WERI-Rb-1 (cell line): ENCODE data around the gene HOXD9.

Experiments used
- DNase-seq: peaks from one replicate; pipeline ENCODE4 v3.0.0-alpha.2; 2020
- H3K27ac ChIP-seq: fragments of 250-450 bp; sonication (Bioruptor Pico); 2 replicates; pipeline ENCODE4 v1.5.1; 2020; ENCODE audit warnings: mild to moderate bottlenecking, moderate library complexity
- H3K27me3 ChIP-seq: fragments of 250-450 bp; sonication (Bioruptor Pico); 2 replicates; pipeline ENCODE4 v1.5.1; 2021; ENCODE audit warnings: mild to moderate bottlenecking, low read depth, moderate library complexity; ENCODE audit not compliant: insufficient read depth, severe bottlenecking
- H3K36me3 ChIP-seq: fragments of 250-450 bp; sonication (Bioruptor Pico); 2 replicates; pipeline ENCODE4 v1.5.1; 2020; ENCODE audit warnings: mild to moderate bottlenecking, moderate library complexity
- H3K4me3 ChIP-seq: 2 replicates; pipeline ENCODE4 v1.5.1; 2011; ENCODE audit warnings: low read depth, mild to moderate bottlenecking, control low read depth, low read length
- H3K9me3 ChIP-seq: fragments of 250-450 bp; sonication (Bioruptor Pico); 2 replicates; pipeline ENCODE4 v1.5.1; 2021; ENCODE audit warnings: mild to moderate bottlenecking, moderate library complexity; ENCODE audit not compliant: severe bottlenecking
- TF ChIP-seq, protein P1 (sequence below): IDR thresholded peaks from 2 replicates; pipeline ENCODE4 v1.5.1; 2011; ENCODE audit warnings: low read depth, mild to moderate bottlenecking, control low read depth, inconsistent platforms, low read length

The HOXD9 gene

DNA sequence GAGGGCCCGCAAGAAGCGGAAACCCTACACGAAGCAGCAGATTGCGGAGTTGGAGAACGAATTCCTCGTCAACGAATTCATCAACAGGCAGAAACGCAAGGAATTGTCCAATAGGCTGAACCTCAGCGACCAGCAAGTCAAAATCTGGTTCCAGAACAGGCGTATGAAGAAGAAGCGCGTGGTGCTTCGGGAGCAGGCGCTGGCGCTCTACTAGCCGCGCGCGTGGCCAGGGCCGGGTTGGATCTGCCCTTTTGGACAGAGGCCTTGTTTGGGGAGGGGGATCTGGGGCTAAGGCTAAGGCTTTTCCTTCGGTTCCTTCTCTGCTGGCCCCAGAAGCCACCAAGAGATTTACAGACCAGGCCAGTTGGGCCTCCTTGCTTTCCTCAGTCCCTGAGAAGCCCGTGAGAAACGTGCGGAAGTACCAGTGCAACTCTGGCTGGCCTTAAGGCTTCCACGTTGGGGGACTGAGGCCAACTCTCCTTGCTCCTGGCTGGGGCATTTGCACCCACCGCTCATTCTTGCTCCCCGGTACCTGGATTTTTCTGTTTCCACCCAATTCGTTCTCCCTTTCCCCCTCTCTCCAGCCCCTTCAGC is 21.9 kb upstream of the HOXD9 start:
- DNase-seq = no peak
- Histone ChIP-seq H3K27ac (no peak overlapping the region), H3K36me3 (no peaks in the 10 kb centered on the region), H3K4me3 (no peak overlapping the region), H3K9me3 (peaks cover 14% of the 10 kb centered on the region), H3K27me3 (peaks cover 100% of the 10 kb centered on the region)
- TF ChIP-seq, protein P1, sequence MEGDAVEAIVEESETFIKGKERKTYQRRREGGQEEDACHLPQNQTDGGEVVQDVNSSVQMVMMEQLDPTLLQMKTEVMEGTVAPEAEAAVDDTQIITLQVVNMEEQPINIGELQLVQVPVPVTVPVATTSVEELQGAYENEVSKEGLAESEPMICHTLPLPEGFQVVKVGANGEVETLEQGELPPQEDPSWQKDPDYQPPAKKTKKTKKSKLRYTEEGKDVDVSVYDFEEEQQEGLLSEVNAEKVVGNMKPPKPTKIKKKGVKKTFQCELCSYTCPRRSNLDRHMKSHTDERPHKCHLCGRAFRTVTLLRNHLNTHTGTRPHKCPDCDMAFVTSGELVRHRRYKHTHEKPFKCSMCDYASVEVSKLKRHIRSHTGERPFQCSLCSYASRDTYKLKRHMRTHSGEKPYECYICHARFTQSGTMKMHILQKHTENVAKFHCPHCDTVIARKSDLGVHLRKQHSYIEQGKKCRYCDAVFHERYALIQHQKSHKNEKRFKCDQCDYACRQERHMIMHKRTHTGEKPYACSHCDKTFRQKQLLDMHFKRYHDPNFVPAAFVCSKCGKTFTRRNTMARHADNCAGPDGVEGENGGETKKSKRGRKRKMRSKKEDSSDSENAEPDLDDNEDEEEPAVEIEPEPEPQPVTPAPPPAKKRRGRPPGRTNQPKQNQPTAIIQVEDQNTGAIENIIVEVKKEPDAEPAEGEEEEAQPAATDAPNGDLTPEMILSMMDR = no peak

DNA sequence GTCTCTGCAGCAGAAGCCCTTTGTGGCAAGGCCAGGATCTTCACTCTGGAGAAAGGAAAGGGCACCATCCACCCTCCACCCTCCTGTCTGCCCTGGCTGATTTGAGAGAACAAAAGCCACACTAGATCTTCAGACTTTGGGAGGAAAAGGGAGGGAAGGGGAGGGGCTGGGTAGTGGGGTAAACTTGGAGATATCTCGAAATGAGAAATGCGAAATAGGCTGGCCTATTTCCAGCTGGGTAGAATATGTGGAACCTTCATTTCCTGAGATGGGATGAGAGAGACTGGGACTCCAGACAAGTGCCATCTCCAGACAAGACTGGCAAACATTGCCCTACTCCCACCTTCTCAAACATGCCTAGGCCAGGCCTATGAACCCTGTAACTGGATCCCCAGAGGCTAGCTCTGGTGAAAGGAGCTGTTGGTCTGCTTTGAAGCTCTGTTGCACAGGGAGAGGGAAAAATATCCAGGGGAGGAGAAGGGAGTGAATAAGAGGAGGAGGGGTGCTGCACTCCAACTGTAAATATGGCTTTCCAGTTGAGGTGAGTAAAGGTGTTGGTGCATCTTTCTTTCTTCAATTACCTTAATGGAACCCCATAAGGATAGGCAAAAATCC is 21.2 kb upstream of the HOXD9 start:
- TF ChIP-seq, protein P1 = no peak
- Histone ChIP-seq H3K27ac (no peak overlapping the region), H3K27me3 (peaks cover 100% of the 10 kb centered on the region), H3K9me3 (peaks cover 14% of the 10 kb centered on the region), H3K36me3 (no peaks in the 10 kb centered on the region), H3K4me3 (no peak overlapping the region)
- DNase-seq = no peak

DNA sequence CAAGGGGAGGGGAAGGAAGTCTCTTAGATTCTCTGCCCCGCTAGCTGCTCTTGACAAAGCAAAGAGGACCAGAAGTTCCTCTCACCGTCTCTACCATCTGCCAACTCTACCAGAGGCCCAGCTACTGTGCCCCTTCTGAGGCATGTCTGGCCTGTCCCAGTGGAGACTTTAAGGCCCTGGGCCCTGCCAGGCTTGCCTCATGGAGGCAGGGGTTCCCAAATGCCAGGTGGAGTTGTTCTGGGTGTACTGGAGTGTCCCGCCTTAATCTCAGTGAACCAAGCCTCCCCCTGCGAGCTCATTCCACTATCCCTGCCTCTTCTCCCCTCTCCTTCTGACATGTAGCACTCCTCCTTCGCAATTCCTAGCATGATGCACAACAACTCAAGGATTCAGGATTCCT is 20.7 kb upstream of the HOXD9 start:
- peaks cover 100% of the 10 kb centered on the region for H3K27me3 ChIP-seq
- H3K4me3 ChIP-seq = no peak overlapping the region
- no peak overlapping the region for H3K27ac ChIP-seq
- DNase-seq = no peak
- no peaks in the 10 kb centered on the region for H3K36me3 ChIP-seq
- TF ChIP-seq, protein P1 = no peak
- peaks cover 14% of the 10 kb centered on the region for H3K9me3 ChIP-seq

GRCh38 chr2:176102309-176102866 is 20.1 kb upstream of the HOXD9 start:
- Histone ChIP-seq H3K27me3 (peaks cover 99% of the 10 kb centered on the region), H3K27ac (no peak overlapping the region), H3K4me3 (no peak overlapping the region), H3K9me3 (peaks cover 17% of the 10 kb centered on the region), H3K36me3 (no peaks in the 10 kb centered on the region)
- DNase-seq = no peak
- TF ChIP-seq, protein P1 = no peak

DNA sequence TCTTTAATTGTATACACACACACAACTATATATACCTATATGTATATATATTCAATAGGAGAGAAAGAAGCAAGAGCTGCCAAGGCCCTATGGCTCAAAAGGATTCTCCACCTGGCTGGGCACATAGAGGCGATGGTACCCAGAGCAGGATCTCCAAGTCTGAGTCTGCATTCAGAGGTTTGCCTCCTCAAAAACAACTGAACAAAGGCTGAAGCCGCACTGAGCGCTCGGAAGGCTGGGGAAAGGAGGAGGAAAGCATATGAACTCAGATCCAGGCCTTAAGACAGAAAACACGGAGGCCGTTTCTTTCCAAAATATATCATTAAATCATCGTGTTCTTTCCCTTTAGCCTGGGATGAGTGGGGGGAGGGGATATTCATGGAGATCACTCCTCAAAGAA is 19.3 kb upstream of the HOXD9 start:
- Histone ChIP-seq H3K36me3 (no peaks in the 10 kb centered on the region), H3K27ac (no peak overlapping the region), H3K27me3 (peaks cover 92% of the 10 kb centered on the region)

More for the DNA sequence above, 19.3 kb upstream of the HOXD9 start:
- no peak for DNase-seq
- Histone ChIP-seq H3K4me3 (no peak overlapping the region), H3K9me3 (peaks cover 17% of the 10 kb centered on the region)
- TF ChIP-seq, protein P1 = no peak
